Measurements from ENCODE around the gene GPATCH8.

- TF ChIP-seq POLR2A (IDR thresholded peaks at IDR 0.05) (no peak), CTCF (IDR thresholded peaks at IDR 0.05) (no peak), POLR2AphosphoS5 (IDR thresholded peaks at IDR 0.05; ENCODE audit: insufficient read depth in 1 of 2, low read depth in 1 of 2) (no peak)
Measured at GRCh38 chr17:44467108-44467507, 36.1 kb downstream of the GPATCH8 start.
